Measurements from ENCODE around the gene RPS6KA2.

GRCh38 chr6:166615059-166615770 is 11.8 kb downstream of the RPS6KA2 start:
- no peak for TF ChIP-seq CTCF (IDR thresholded peaks at IDR 0.05)
- TF ChIP-seq EZH2 (IDR thresholded peaks at IDR 0.05; ENCODE audit: borderline replicate concordance, insufficient read depth, low read depth, low read length, poor library complexity, severe bottlenecking), result no peak

All from B cell (primary cell).